HG02943 (cell line): Measurements from ENCODE around the gene CHST8.

Experiments used
- ATAC-seq: cut with Tn5 transposase; IDR thresholded peaks from one replicate; pipeline ENCODE4 v1.9.1; 2021; ENCODE audit warnings: mild to moderate bottlenecking, low read depth, moderate library complexity; ENCODE audit not compliant: unreplicated experiment

Gene CHST8

GRCh38 chr19:33819880-33820781 lies 198.4 kb downstream of the CHST8 start:
- no peak for ATAC-seq

GRCh38 chr19:33821871-33822270 lies 200.1 kb downstream of the CHST8 start:
- no peak for ATAC-seq
